Measurements from ENCODE around the gene ZFC3H1.

Gene ZFC3H1, protein sequence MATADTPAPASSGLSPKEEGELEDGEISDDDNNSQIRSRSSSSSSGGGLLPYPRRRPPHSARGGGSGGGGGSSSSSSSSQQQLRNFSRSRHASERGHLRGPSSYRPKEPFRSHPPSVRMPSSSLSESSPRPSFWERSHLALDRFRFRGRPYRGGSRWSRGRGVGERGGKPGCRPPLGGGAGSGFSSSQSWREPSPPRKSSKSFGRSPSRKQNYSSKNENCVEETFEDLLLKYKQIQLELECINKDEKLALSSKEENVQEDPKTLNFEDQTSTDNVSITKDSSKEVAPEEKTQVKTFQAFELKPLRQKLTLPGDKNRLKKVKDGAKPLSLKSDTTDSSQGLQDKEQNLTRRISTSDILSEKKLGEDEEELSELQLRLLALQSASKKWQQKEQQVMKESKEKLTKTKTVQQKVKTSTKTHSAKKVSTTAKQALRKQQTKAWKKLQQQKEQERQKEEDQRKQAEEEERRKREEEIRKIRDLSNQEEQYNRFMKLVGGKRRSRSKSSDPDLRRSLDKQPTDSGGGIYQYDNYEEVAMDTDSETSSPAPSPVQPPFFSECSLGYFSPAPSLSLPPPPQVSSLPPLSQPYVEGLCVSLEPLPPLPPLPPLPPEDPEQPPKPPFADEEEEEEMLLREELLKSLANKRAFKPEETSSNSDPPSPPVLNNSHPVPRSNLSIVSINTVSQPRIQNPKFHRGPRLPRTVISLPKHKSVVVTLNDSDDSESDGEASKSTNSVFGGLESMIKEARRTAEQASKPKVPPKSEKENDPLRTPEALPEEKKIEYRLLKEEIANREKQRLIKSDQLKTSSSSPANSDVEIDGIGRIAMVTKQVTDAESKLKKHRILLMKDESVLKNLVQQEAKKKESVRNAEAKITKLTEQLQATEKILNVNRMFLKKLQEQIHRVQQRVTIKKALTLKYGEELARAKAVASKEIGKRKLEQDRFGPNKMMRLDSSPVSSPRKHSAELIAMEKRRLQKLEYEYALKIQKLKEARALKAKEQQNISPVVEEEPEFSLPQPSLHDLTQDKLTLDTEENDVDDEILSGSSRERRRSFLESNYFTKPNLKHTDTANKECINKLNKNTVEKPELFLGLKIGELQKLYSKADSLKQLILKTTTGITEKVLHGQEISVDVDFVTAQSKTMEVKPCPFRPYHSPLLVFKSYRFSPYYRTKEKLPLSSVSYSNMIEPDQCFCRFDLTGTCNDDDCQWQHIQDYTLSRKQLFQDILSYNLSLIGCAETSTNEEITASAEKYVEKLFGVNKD (N-terminal part only)

DNA sequence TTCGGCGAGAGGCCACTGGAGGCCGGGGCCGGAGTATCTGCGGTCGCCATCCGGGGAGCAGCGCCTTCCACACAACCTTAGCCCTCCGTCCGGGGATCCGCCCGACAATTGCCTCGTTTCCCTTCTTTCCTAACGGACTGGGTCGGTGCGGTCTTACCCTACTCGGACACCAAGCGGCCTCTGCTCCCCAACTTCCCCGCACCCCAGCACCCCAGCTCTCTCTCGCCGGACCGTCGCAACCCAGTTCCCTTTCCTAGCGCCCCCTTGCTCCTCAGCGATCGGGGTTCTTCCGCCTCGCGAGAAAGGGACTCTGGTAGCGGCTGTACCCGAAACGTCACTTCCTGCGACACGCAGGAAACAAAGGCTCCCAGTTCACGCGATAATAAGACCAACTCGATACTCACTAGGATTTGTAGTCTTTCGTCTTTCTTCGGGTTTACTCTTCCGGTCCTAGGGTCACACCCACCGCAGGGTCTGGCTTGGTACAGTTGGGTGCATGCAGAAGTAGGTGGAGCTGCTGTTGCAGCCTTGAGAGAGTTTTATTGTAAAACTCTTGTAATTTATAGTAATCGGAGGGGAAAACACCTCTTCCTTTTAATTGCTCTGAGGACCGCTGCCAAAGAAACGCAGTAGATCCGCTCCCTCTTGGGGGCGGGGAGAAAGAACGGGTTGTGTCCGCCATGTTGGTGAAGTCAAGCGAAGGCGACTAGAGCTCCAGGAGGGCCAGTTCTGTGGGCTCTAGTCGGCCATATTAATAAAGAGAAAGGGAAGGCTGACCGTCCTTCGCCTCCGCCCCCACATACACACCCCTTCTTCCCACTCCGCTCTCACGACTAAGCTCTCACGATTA is at the start of gene ZFC3H1, which contains the start of gene THAP2:
ZFC3H1 (minus strand) TSS at position 288 of the 850 bp plus-strand sequence; CDS start at position 50, 238 bp downstream.
THAP2 (plus strand) TSS at position 741 of the 850 bp plus-strand sequence. CDS start 209 bp downstream, outside the sequence.
- TF ChIP-seq, protein P1, sequence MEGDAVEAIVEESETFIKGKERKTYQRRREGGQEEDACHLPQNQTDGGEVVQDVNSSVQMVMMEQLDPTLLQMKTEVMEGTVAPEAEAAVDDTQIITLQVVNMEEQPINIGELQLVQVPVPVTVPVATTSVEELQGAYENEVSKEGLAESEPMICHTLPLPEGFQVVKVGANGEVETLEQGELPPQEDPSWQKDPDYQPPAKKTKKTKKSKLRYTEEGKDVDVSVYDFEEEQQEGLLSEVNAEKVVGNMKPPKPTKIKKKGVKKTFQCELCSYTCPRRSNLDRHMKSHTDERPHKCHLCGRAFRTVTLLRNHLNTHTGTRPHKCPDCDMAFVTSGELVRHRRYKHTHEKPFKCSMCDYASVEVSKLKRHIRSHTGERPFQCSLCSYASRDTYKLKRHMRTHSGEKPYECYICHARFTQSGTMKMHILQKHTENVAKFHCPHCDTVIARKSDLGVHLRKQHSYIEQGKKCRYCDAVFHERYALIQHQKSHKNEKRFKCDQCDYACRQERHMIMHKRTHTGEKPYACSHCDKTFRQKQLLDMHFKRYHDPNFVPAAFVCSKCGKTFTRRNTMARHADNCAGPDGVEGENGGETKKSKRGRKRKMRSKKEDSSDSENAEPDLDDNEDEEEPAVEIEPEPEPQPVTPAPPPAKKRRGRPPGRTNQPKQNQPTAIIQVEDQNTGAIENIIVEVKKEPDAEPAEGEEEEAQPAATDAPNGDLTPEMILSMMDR (IDR thresholded peaks at IDR 0.05; ENCODE audit: low read depth, low read length): peak; percentile 31
- TF ChIP-seq, protein P2, sequence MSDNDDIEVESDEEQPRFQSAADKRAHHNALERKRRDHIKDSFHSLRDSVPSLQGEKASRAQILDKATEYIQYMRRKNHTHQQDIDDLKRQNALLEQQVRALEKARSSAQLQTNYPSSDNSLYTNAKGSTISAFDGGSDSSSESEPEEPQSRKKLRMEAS (IDR thresholded peaks at IDR 0.05; ENCODE audit: low read depth, low read length): no peak; the same call in 1 of the 2 replicates
- peak; percentile 77 for TF ChIP-seq POLR2A (IDR thresholded peaks at IDR 0.05; ENCODE audit: extremely low read depth, insufficient read length)
- peak; percentile 51 for TF ChIP-seq MYC (IDR thresholded peaks at IDR 0.05; ENCODE audit: low read depth, low read length)
- peak; percentile 99 for DNase-seq (ENCODE audit: low read depth)
- peak within 1 kb of the TSS; percentile 79 for H3K4me3 ChIP-seq (ENCODE audit: low read depth, low read length)

DNA sequence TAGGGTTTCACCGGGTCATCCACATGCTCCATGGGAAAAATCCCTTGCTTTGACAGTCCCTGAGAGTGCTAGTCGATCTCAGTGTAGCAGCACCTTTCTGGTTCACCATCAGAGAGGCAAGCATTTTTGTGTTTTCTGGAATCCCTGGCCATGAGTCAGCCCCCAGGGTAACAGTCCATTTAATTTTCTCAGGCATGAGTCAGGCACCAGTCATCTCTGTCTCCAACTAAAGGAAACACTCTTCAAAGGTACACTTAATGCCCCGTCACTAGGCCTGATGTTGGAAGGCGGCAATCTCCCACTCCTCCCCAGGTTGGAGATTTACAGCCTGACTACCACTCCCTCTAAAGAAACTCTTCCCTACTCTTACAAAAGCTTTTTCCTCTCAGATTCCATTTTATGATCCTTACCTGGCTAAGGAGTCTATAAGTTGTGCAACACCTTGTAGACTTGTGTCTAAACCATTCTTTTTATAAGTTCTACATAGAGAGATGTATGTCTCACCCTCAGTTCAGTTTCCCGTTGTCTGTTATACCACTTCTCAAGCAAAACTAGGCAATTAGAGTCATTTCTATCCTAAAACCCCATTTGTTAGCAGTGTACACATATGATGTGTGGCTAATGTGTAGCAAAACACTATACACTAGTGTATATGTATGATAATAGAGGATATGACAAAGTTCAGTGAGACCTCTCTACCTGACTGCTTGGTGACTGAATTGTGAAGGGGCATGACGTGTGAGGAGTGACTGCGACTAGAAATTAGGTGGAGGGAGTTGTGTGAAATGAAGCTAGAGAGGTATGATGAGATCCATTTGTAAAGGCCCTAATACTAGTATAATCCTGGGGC is 46.9 kb upstream of the ZFC3H1 start:
- DNase-seq (ENCODE audit: low read depth): no peak
- TF ChIP-seq, protein P1 (IDR thresholded peaks at IDR 0.05; ENCODE audit: low read depth, low read length): no peak
- TF ChIP-seq, protein P2 (IDR thresholded peaks at IDR 0.05; ENCODE audit: low read depth, low read length): no peak
- TF ChIP-seq POLR2A (IDR thresholded peaks at IDR 0.05; ENCODE audit: extremely low read depth, insufficient read length): no peak
- TF ChIP-seq MYC (IDR thresholded peaks at IDR 0.05; ENCODE audit: low read depth, low read length): no peak
- H3K4me3 ChIP-seq (ENCODE audit: low read depth, low read length): no peak overlapping the region

DNA sequence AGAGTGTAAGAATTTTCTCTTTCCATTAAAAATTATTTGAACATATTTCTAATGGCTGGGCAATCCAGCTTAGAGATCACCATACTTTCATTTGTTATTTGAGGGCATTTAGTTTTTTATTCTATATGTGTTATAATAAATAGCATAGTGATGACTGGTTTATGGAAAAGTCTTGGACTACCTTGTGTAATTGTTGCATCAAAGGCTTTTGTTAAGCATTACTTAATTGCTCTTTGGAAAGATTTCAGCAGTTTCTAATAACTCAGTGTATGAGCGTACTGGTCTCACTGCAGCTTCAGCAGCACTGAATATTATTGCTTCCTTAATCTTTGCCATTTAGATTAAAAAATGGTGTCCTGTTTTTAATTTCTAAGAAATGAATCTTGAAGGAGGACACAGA is 45.0 kb upstream of the ZFC3H1 start:
- TF ChIP-seq, protein P2 (IDR thresholded peaks at IDR 0.05; ENCODE audit: low read depth, low read length): no peak
- TF ChIP-seq, protein P1 (IDR thresholded peaks at IDR 0.05; ENCODE audit: low read depth, low read length): no peak
- TF ChIP-seq MYC (IDR thresholded peaks at IDR 0.05; ENCODE audit: low read depth, low read length) (no peak), POLR2A (IDR thresholded peaks at IDR 0.05; ENCODE audit: extremely low read depth, insufficient read length) (no peak)
- no peak overlapping the region for H3K4me3 ChIP-seq (ENCODE audit: low read depth, low read length)
- no peak for DNase-seq (ENCODE audit: low read depth)

DNA sequence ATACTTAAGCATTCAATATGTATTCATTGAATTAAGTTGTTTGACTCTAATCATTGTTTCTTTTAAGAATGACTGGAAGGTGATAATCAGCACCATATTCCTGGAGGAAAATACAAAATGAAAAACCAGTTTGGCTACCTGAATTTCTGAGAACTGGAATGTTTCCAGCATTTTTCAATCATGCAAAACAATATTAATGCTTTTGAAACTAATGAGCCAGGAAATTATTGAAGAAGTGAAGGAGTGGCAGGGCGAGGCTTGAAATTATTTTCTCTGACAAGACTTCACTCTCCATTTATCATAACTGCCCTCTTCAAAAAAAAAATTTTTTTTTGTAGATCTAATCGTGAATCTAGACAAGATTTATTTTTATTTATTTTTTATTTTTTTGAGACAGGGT is 41.3 kb upstream of the ZFC3H1 start:
- no peak for DNase-seq (ENCODE audit: low read depth)
- TF ChIP-seq, protein P2 (IDR thresholded peaks at IDR 0.05; ENCODE audit: low read depth, low read length): no peak
- TF ChIP-seq MYC (IDR thresholded peaks at IDR 0.05; ENCODE audit: low read depth, low read length): no peak
- no peak for TF ChIP-seq POLR2A (IDR thresholded peaks at IDR 0.05; ENCODE audit: extremely low read depth, insufficient read length)
- TF ChIP-seq, protein P1 (IDR thresholded peaks at IDR 0.05; ENCODE audit: low read depth, low read length): no peak
- no peak overlapping the region for H3K4me3 ChIP-seq (ENCODE audit: low read depth, low read length)
